ENCODE measurements around the gene GRAMD1C.

DNA sequence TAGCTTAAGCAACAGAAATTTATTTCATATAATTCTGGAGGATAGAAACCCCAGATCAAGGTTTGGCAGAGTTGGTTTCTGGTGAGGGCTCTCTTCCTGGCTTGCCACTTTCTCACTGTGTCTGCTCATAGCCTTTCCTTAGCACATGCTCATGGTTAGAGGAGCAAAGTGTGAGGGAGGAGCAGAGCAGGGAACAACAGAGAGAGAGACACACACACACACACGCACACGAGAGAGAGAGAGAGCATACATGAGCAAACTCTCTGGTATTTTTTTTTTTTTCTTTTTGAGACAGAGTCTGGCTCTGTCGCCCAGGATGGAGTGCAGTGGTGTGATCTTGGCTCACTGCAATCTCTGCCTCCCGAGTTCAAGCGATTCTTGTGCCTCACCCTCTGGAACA is 72.4 kb downstream of the GRAMD1C start:
- TF ChIP-seq, protein P1, sequence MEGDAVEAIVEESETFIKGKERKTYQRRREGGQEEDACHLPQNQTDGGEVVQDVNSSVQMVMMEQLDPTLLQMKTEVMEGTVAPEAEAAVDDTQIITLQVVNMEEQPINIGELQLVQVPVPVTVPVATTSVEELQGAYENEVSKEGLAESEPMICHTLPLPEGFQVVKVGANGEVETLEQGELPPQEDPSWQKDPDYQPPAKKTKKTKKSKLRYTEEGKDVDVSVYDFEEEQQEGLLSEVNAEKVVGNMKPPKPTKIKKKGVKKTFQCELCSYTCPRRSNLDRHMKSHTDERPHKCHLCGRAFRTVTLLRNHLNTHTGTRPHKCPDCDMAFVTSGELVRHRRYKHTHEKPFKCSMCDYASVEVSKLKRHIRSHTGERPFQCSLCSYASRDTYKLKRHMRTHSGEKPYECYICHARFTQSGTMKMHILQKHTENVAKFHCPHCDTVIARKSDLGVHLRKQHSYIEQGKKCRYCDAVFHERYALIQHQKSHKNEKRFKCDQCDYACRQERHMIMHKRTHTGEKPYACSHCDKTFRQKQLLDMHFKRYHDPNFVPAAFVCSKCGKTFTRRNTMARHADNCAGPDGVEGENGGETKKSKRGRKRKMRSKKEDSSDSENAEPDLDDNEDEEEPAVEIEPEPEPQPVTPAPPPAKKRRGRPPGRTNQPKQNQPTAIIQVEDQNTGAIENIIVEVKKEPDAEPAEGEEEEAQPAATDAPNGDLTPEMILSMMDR (IDR thresholded peaks at IDR 0.05; ENCODE audit: insufficient read depth, low read length, poor library complexity, severe bottlenecking): no peak
- no peak for TF ChIP-seq EZH2phosphoT487 (conservative IDR thresholded peaks at IDR 0.05; ENCODE audit: low read length)

Data from SU-DHL-6 (cell line).